ENCODE results near the gene SORCS2. TPM values are rescaled to one million over a fixed set of nuclear protein-coding genes. Genes with fewer than 3 reads are reported as not detected.

SORCS2 gene
- total and polyA plus RNA-seq, 2 of the 4 experiments (the other 2 are of a cell fraction) = 0.36 to 0.62 TPM

GRCh38 chr4:7618361-7618760 is 426.0 kb downstream of the SORCS2 start:
- 64% methylated on average over 8 of the region's 9 CpGs; no CpG with 5 or more reads in 1 of the 2 experiments for WGBS, 2 experiments (ENCODE audit: extremely low coverage in 2 of 2, insufficient read length in 1 of 2)
- intact Hi-C loops (cut with micrococcal nuclease) = no loop called here
- peaks cover 3% of the 10 kb centered on the region; the same call in 1 of the 2 replicates for H3K9me3 ChIP-seq (ENCODE audit: control insufficient read depth, insufficient read depth, low read length)
- H2BK20ac ChIP-seq (ENCODE audit: low read depth, low read length) = no peak overlapping the region
- H3K27me3 ChIP-seq (ENCODE audit: control insufficient read depth, insufficient read depth, low read length) = peaks cover 38% of the 10 kb centered on the region
- H3K4me3 ChIP-seq (ENCODE audit: insufficient read depth, low read depth, low read length) = no peak overlapping the region
- H2AK5ac ChIP-seq (ENCODE audit: low read depth, low read length) = no peak overlapping the region
- H3K79me1 ChIP-seq (ENCODE audit: low read depth in 1 of 2, low read length in 2 of 2) = no peaks in the 10 kb centered on the region
- H3K23ac ChIP-seq (ENCODE audit: low read depth, low read length) = no peak overlapping the region
- no peak overlapping the region for H2AK9ac ChIP-seq (replicated peaks; ENCODE audit: low read depth, low read length, poor library complexity)
- no peaks in the 10 kb centered on the region for H3K9me1 ChIP-seq (ENCODE audit: insufficient read depth, low read length)
- CTCF ChIA-PET = no interaction called here
- no peak overlapping the region for H4K5ac ChIP-seq (ENCODE audit: low read depth, low read length)
- H3K9ac ChIP-seq (ENCODE audit: low read depth, low read length) = no peak overlapping the region
- no peak overlapping the region for H2AFZ ChIP-seq (replicated peaks; ENCODE audit: low read length, poor library complexity)
- H2BK15ac ChIP-seq (ENCODE audit: low read depth, low read length) = no peak overlapping the region
- H3K4me1 ChIP-seq (ENCODE audit: control insufficient read depth, insufficient read depth, low read length) = no peaks in the 10 kb centered on the region
- BruUV-seq (replicated peaks) = no TSS peak
- DNase-seq (no peak), ATAC-seq (ENCODE audit: low read depth) (no peak)
- H2BK5ac ChIP-seq (ENCODE audit: low read depth, low read length, poor library complexity, severe bottlenecking) = no peak overlapping the region
- POLR2A ChIA-PET (ENCODE audit: unreplicated experiment) = no interaction called here
- H3K4me2 ChIP-seq (ENCODE audit: low read depth, low read length) = no peak overlapping the region
- H3K56ac ChIP-seq (ENCODE audit: extremely low read depth, insufficient read depth, low read length) = no peak overlapping the region
- H3K27ac ChIP-seq (ENCODE audit: insufficient read depth, low read length) = no peak overlapping the region
- dilution Hi-C loops (cut with HindIII; ENCODE audit: low sequenced_read_pairs, unreplicated experiment) = no loop called here
- no peak overlapping the region for H3K18ac ChIP-seq (ENCODE audit: low read depth, low read length)
- no peak overlapping the region for H3K14ac ChIP-seq (replicated peaks; ENCODE audit: low read depth, low read length)
- no peak overlapping the region for H4K91ac ChIP-seq (ENCODE audit: insufficient read depth, low read depth, low read length)
- H3K4ac ChIP-seq (ENCODE audit: low read depth, low read length) = no peak overlapping the region
- TF ChIP-seq CHD1 (IDR thresholded peaks at IDR 0.05; ENCODE audit: low read depth, low read length) (no peak), MAZ (IDR thresholded peaks at IDR 0.05; ENCODE audit: borderline replicate concordance, low read depth, low read length) (no peak), ELK1 (IDR thresholded peaks at IDR 0.05; ENCODE audit: borderline replicate concordance, low read depth, low read length) (no peak), FOS (IDR thresholded peaks at IDR 0.05; ENCODE audit: low read depth, low read length) (no peak), NFE2L2 (IDR thresholded peaks at IDR 0.05; ENCODE audit: low read depth, low read length) (no peak), MXI1 (IDR thresholded peaks at IDR 0.05; ENCODE audit: borderline replicate concordance, low read depth, low read length) (no peak)
- H2BK120ac ChIP-seq (ENCODE audit: low read depth, low read length) = no peak overlapping the region
- no peaks in the 10 kb centered on the region for H3K36me3 ChIP-seq (ENCODE audit: control insufficient read depth, insufficient read depth, low read length)
- in situ Hi-C loops (cut with MboI; ENCODE audit: low sequenced_read_pairs) = no loop called here
- no peaks in the 10 kb centered on the region for H4K20me1 ChIP-seq (ENCODE audit: insufficient read depth, low read length)
- H4K8ac ChIP-seq (ENCODE audit: low read depth in 2 of 2, low read length in 2 of 2) = no peak overlapping the region
